WTC11 (cell line): ENCODE results near the gene THSD7B. TPM values are rescaled to one million over a fixed set of nuclear protein-coding genes. Genes with fewer than 3 reads are reported as not detected.

Experiments used
- ATAC-seq: fragments of 200-7000 bp; cut with Tn5 transposase; 2 replicates; pipeline ENCODE4 v1.10.0; 2021; ENCODE audit warnings: mild to moderate bottlenecking, moderate library complexity
- CTCF ChIA-PET: fragments of 300-600 bp; sonication (Branson Sonifier 250); formaldehyde crosslinking; loops from one replicate; lab custom pipeline; 2021; ENCODE audit warnings: antibody characterized with exemption; lab: Charles Lee
- POLR2A ChIA-PET: fragments of 350-600 bp; sonication (Branson Sonifier 250); formaldehyde crosslinking; loops from one replicate; lab custom pipeline; 2021; ENCODE audit warnings: antibody characterized with exemption; lab: Charles Lee
- DNase-seq: peaks from one replicate; pipeline ENCODE4 v3.0.0; 2021; ENCODE audit warnings: low spot score
- H3K27ac Mint-ChIP-seq: 2 replicates; pipeline ENCODE4 v1.8.0; 2021; ENCODE audit warnings: mixed read lengths
- H3K27me3 Mint-ChIP-seq: 2 replicates; pipeline ENCODE4 v1.8.0; 2021; ENCODE audit warnings: low read depth, mild to moderate bottlenecking, moderate library complexity, mixed read lengths
- H3K36me3 Mint-ChIP-seq: 2 replicates; pipeline ENCODE4 v1.8.0; 2021; ENCODE audit warnings: mixed read lengths
- H3K4me1 Mint-ChIP-seq: 2 replicates; pipeline ENCODE4 v1.8.0; 2022; ENCODE audit warnings: mixed read lengths
- H3K4me3 Mint-ChIP-seq: 2 replicates; pipeline ENCODE4 v1.8.0; 2021; ENCODE audit warnings: mild to moderate bottlenecking, moderate library complexity, mixed read lengths
- H3K9me3 Mint-ChIP-seq: 2 replicates; pipeline ENCODE4 v1.8.0; 2021; ENCODE audit warnings: mixed read lengths
- CREB1 ChIP-seq: sonication (generic); formaldehyde crosslinking; IDR thresholded peaks from 2 replicates; pipeline ENCODE4 v1.8.0; 2023; ENCODE audit warnings: mild to moderate bottlenecking, missing genetic modification reagents
- GABPB1 ChIP-seq: sonication (generic); formaldehyde crosslinking; IDR thresholded peaks from 2 replicates; pipeline ENCODE4 v1.8.1; 2023; ENCODE audit warnings: mild to moderate bottlenecking, missing genetic modification reagents
- HMGA2 ChIP-seq: fragments of 250-450 bp; sonication (Bioruptor Pico); IDR thresholded peaks from 2 replicates; pipeline ENCODE4 v1.4.0; 2021; ENCODE audit warnings: mild to moderate bottlenecking, moderate library complexity
- KAT7 ChIP-seq: sonication (generic); formaldehyde crosslinking; IDR thresholded peaks from 2 replicates; pipeline ENCODE4 v1.8.1; 2023; ENCODE audit warnings: missing genetic modification reagents, mild to moderate bottlenecking, borderline replicate concordance
- NFATC4 ChIP-seq: fragments of 250-450 bp; sonication (Bioruptor Pico); IDR thresholded peaks from 2 replicates; pipeline ENCODE4 v1.9.0; 2021; ENCODE audit warnings: mild to moderate bottlenecking
- OVOL2 ChIP-seq: fragments of 250-450 bp; sonication (Bioruptor Pico); IDR thresholded peaks from 2 replicates; pipeline ENCODE4 v1.9.0; 2021; ENCODE audit warnings: mild to moderate bottlenecking, borderline replicate concordance
- PRRX2 ChIP-seq: fragments of 250-450 bp; sonication (Bioruptor Pico); IDR thresholded peaks from 2 replicates; pipeline ENCODE4 v1.8.0; 2021; ENCODE audit warnings: mild to moderate bottlenecking
- ZNF263 ChIP-seq: sonication (generic); formaldehyde crosslinking; IDR thresholded peaks from 2 replicates; pipeline ENCODE4 v1.8.1; 2022; ENCODE audit warnings: low read depth, mild to moderate bottlenecking, moderate library complexity, missing genetic modification reagents
- ZNF317 ChIP-seq: sonication (generic); formaldehyde crosslinking; IDR thresholded peaks from 2 replicates; pipeline ENCODE4 v1.8.1; 2023; ENCODE audit warnings: low read depth, mild to moderate bottlenecking, moderate library complexity, missing genetic modification reagents, borderline replicate concordance
- ZNF423 ChIP-seq: fragments of 250-450 bp; sonication (Bioruptor Pico); IDR thresholded peaks from 2 replicates; pipeline ENCODE4 v2.1.2; 2022; ENCODE audit warnings: mild to moderate bottlenecking, moderate library complexity
- total RNA-seq: library from RNA; stranded (reverse); gene quantifications from 3 replicates; pipeline ENCODE4 v1.2.3, GENCODE V29; 2021
- TF ChIP-seq, protein P1 (sequence below): sonication (generic); formaldehyde crosslinking; IDR thresholded peaks from 2 replicates; pipeline ENCODE4 v1.8.1; 2023; ENCODE audit warnings: mild to moderate bottlenecking, missing genetic modification reagents, borderline replicate concordance
- TF ChIP-seq, protein P2 (sequence below): sonication (generic); formaldehyde crosslinking; IDR thresholded peaks from 2 replicates; pipeline ENCODE4 v1.8.1; 2023; ENCODE audit warnings: mild to moderate bottlenecking, missing genetic modification reagents, moderate library complexity
- TF ChIP-seq, protein P3 (sequence below): sonication (generic); formaldehyde crosslinking; IDR thresholded peaks from 2 replicates; pipeline ENCODE4 v1.8.0; 2022; ENCODE audit warnings: mild to moderate bottlenecking, missing genetic modification reagents
- TF ChIP-seq, protein P4 (sequence below): fragments of 250-450 bp; sonication (Bioruptor Pico); conservative IDR thresholded peaks from 2 replicates; pipeline ENCODE4 v1.9.0; 2021; ENCODE audit warnings: mild to moderate bottlenecking
- TF ChIP-seq, protein P5 (sequence below): sonication (generic); formaldehyde crosslinking; conservative IDR thresholded peaks from 2 replicates; pipeline ENCODE4 v1.8.1; 2023; ENCODE audit warnings: mild to moderate bottlenecking, low read depth, missing genetic modification reagents, moderate library complexity

The THSD7B gene
- total RNA-seq, 1 experiment from 2014 or later = 2.9 TPM

DNA sequence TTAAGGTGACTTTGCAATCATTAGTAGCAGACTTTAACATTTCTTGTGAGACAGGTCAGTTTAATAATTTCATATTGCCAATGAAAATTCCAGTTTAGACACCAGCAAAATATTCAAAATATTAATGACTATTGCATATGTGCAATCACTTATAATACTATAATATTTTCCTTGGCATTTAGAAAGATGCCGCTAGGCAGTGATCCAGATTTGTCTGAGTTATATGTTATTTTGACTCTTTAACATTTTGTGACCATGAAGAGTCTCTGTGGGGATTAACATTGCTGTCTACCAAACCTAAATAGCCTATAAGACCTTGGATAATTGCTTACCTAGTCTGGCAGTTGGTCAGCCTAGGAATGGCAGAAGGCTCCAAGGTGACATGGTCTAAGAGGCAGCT is 389.6 kb downstream of the THSD7B start (continued):
- TF ChIP-seq, protein P1, sequence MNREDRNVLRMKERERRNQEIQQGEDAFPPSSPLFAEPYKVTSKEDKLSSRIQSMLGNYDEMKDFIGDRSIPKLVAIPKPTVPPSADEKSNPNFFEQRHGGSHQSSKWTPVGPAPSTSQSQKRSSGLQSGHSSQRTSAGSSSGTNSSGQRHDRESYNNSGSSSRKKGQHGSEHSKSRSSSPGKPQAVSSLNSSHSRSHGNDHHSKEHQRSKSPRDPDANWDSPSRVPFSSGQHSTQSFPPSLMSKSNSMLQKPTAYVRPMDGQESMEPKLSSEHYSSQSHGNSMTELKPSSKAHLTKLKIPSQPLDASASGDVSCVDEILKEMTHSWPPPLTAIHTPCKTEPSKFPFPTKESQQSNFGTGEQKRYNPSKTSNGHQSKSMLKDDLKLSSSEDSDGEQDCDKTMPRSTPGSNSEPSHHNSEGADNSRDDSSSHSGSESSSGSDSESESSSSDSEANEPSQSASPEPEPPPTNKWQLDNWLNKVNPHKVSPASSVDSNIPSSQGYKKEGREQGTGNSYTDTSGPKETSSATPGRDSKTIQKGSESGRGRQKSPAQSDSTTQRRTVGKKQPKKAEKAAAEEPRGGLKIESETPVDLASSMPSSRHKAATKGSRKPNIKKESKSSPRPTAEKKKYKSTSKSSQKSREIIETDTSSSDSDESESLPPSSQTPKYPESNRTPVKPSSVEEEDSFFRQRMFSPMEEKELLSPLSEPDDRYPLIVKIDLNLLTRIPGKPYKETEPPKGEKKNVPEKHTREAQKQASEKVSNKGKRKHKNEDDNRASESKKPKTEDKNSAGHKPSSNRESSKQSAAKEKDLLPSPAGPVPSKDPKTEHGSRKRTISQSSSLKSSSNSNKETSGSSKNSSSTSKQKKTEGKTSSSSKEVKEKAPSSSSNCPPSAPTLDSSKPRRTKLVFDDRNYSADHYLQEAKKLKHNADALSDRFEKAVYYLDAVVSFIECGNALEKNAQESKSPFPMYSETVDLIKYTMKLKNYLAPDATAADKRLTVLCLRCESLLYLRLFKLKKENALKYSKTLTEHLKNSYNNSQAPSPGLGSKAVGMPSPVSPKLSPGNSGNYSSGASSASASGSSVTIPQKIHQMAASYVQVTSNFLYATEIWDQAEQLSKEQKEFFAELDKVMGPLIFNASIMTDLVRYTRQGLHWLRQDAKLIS (CRISPR knock-in tag) = no peak
- TF ChIP-seq HMGA2 (CRISPR knock-in tag) (no peak), ZNF317 (no peak)

DNA sequence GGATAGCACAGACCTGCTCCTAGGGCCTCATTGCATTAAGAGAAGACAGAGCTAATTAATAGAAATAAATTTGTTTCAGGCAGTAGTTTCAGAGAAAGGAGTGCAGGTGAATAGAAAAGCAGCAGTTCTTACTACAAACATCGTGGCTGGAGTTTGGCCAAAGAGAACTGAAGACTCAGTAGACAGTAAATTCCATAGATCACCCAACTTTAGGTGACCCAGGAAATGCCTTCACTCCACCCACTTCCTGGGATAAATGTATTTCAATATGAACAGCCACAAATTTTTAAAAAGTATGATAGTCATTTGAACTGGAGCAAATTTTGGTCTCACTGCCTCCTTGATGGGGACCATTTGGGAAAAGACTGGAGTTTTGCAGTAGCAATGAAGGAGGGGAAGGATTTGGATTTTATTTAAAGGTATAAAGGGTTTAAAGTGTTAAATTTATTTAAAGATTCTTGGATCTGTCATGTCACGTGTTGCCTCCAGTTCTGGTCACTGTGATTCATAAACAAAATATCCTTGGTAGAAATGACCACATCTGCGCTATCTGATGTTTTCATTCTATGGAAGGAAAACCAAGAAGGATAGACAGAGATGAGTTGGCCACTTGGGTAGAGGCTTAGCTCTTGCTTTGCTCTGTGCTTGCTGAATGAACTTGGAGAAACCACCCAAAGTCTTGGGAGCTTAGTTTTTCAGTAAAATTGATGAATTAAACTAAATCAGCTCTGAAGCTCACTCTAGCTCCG is 390.2 kb downstream of the THSD7B start:
- Mint-ChIP-seq H3K9me3 (no peaks in the 10 kb centered on the region), H3K36me3 (no peaks in the 10 kb centered on the region), H3K27ac (no peak overlapping the region), H3K27me3 (no peaks in the 10 kb centered on the region), H3K4me1 (no peaks in the 10 kb centered on the region), H3K4me3 (no peak overlapping the region)
- DNase-seq (no peak), ATAC-seq (no peak)
- TF ChIP-seq KAT7 (CRISPR knock-in tag) = no peak
- TF ChIP-seq, protein P2, sequence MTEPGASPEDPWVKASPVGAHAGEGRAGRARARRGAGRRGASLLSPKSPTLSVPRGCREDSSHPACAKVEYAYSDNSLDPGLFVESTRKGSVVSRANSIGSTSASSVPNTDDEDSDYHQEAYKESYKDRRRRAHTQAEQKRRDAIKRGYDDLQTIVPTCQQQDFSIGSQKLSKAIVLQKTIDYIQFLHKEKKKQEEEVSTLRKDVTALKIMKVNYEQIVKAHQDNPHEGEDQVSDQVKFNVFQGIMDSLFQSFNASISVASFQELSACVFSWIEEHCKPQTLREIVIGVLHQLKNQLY = no peak
- TF ChIP-seq, protein P1 (CRISPR knock-in tag) = no peak
- TF ChIP-seq HMGA2 (CRISPR knock-in tag) = no peak
- no peak for TF ChIP-seq OVOL2
- TF ChIP-seq CREB1 (CRISPR knock-in tag) = no peak
- no peak for TF ChIP-seq PRRX2
- TF ChIP-seq, protein P3, sequence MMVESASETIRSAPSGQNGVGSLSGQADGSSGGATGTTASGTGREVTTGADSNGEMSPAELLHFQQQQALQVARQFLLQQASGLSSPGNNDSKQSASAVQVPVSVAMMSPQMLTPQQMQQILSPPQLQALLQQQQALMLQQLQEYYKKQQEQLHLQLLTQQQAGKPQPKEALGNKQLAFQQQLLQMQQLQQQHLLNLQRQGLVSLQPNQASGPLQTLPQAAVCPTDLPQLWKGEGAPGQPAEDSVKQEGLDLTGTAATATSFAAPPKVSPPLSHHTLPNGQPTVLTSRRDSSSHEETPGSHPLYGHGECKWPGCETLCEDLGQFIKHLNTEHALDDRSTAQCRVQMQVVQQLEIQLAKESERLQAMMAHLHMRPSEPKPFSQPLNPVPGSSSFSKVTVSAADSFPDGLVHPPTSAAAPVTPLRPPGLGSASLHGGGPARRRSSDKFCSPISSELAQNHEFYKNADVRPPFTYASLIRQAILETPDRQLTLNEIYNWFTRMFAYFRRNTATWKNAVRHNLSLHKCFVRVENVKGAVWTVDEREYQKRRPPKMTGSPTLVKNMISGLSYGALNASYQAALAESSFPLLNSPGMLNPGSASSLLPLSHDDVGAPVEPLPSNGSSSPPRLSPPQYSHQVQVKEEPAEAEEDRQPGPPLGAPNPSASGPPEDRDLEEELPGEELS (CRISPR knock-in tag) = no peak
- TF ChIP-seq ZNF317 = no peak
- ChIA-PET POLR2A (no interaction called here), CTCF (no interaction called here)

DNA sequence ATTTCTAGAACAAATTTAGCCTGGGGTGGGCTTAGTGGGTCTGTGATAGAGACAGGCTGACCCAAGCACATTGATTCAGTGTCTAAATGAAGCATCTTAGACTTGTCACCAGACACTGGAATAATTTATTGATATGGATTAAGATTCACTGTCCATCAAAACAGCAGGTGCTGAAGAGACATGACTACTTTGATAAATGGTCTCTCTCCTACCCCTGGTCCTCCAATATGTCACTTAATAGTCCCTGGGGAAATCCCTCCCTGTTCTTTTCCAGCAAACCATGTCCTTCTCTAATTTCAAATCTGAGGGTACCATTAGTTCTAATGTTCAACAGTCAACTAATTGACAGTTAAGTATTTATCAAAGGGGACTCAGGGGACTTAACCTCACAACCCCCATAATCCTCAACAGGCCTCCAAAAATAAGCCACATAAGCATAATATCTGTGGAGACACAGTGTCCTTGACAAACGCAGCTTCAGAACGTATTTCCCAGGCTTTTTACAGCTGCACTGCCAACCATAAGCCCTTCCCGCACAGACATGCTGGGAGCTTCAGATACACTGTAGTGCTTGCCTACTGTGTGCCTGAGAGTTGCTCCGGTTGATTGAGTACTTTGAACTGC is 391.0 kb downstream of the THSD7B start:
- no peak for ATAC-seq
- DNase-seq = no peak
- CTCF ChIA-PET = no interaction called here
- no peaks in the 10 kb centered on the region for H3K9me3 Mint-ChIP-seq
- H3K4me1 Mint-ChIP-seq = no peaks in the 10 kb centered on the region
- no peaks in the 10 kb centered on the region for H3K36me3 Mint-ChIP-seq
- no peaks in the 10 kb centered on the region for H3K27me3 Mint-ChIP-seq
- H3K27ac Mint-ChIP-seq = no peak overlapping the region
- POLR2A ChIA-PET = no interaction called here
- no peak overlapping the region for H3K4me3 Mint-ChIP-seq
- no peak for TF ChIP-seq ZNF263
- no peak for TF ChIP-seq GABPB1 (CRISPR knock-in tag)
- TF ChIP-seq, protein P4, sequence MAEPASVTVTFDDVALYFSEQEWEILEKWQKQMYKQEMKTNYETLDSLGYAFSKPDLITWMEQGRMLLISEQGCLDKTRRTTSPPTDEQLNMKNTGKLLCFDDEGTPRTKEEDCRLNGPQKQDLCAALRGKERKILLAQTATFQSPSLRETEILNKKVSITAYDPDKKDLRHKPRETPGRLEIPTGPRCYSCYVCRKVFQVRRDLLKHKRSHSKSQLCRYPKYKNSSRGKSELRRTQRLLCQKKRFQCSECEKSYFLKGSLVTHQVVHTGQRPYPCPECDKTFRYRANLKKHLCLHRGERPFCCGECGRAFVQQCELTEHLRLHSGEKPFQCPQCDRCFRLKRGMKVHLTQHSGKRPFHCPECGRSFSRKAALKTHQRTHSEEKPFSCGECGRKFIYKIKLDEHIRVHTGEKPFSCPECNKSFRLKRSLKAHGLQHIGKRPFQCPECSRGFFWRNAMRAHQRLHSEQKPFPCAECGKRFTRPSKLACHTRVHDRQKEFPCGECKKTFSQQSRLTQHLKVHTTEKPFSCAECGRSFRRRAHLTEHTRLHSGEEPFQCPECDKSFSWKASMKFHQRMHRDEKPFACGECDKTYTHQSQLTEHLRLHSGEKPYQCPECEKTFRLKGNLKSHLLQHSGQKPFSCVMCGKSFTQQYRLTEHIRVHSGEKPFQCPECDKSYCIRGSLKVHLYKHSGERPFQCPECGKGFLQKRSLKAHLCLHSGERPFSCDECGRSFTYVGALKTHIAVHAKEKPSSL (CRISPR knock-in tag) = no peak
- TF ChIP-seq NFATC4 (CRISPR knock-in tag) = no peak
- no peak for TF ChIP-seq ZNF423 (CRISPR knock-in tag)
- TF ChIP-seq, protein P5, sequence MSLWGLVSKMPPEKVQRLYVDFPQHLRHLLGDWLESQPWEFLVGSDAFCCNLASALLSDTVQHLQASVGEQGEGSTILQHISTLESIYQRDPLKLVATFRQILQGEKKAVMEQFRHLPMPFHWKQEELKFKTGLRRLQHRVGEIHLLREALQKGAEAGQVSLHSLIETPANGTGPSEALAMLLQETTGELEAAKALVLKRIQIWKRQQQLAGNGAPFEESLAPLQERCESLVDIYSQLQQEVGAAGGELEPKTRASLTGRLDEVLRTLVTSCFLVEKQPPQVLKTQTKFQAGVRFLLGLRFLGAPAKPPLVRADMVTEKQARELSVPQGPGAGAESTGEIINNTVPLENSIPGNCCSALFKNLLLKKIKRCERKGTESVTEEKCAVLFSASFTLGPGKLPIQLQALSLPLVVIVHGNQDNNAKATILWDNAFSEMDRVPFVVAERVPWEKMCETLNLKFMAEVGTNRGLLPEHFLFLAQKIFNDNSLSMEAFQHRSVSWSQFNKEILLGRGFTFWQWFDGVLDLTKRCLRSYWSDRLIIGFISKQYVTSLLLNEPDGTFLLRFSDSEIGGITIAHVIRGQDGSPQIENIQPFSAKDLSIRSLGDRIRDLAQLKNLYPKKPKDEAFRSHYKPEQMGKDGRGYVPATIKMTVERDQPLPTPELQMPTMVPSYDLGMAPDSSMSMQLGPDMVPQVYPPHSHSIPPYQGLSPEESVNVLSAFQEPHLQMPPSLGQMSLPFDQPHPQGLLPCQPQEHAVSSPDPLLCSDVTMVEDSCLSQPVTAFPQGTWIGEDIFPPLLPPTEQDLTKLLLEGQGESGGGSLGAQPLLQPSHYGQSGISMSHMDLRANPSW = no peak
- TF ChIP-seq, all 79 proteins: peak for 0
